H7 (cell line): ENCODE results near the gene MAVS. TPM values are rescaled to one million over a fixed set of nuclear protein-coding genes. Genes with fewer than 3 reads are reported as not detected.

Experiments used
- DNase-seq: peaks from one replicate; pipeline ENCODE4 v3.0.0; 2012
- H3K27me3 ChIP-seq: 2 replicates; pipeline ENCODE4 v1.6.0; 2011; ENCODE audit warnings: mild to moderate bottlenecking, low read length; ENCODE audit not compliant: control insufficient read depth, insufficient read depth
- H3K36me3 ChIP-seq: replicated peaks from 2 replicates; pipeline ENCODE4 v1.5.1; 2011; ENCODE audit warnings: low read length; ENCODE audit not compliant: control insufficient read depth, insufficient read depth
- H3K4me3 ChIP-seq: 2 replicates; pipeline ENCODE4 v1.5.1; 2011; ENCODE audit warnings: low read depth, mild to moderate bottlenecking, control low read depth, low read length, moderate library complexity; ENCODE audit not compliant: insufficient read depth
- total RNA-seq: library from RNA; depleted of rRNA; stranded (reverse); fragments of >200 nt; shearing (Covaris generic); gene quantifications from 2 replicates; pipeline ENCODE4 v1.2.3, GENCODE V29; 2014

Gene MAVS
- total RNA-seq, 1 experiment from 2014 or later = 10.6 TPM

GRCh38 chr20:3854462-3854871 is 7.8 kb downstream of the MAVS start:
- DNase-seq = no peak
- Histone ChIP-seq H3K36me3 (peaks cover 9% of the 10 kb centered on the region), H3K4me3 (no peak overlapping the region), H3K27me3 (no peaks in the 10 kb centered on the region)

- no peaks in the 10 kb centered on the region for H3K27me3 ChIP-seq
- H3K4me3 ChIP-seq = no peak overlapping the region
- H3K36me3 ChIP-seq = peaks cover 19% of the 10 kb centered on the region
- DNase-seq = peak; percentile 13
Observed at GRCh38 chr20:3857405-3857804, 10.8 kb downstream of the MAVS start.

- H3K36me3 ChIP-seq = peaks cover 31% of the 10 kb centered on the region
- no peaks in the 10 kb centered on the region for H3K27me3 ChIP-seq
- H3K4me3 ChIP-seq = no peak overlapping the region
- DNase-seq = no peak
Observed at GRCh38 chr20:3858689-3859088, 12.1 kb downstream of the MAVS start.

- DNase-seq = no peak
- Histone ChIP-seq H3K27me3 (no peaks in the 10 kb centered on the region), H3K4me3 (no peak overlapping the region), H3K36me3 (peaks cover 41% of the 10 kb centered on the region)
Observed at GRCh38 chr20:3861191-3861590, 14.6 kb downstream of the MAVS start.

- no peaks in the 10 kb centered on the region for H3K27me3 ChIP-seq
- no peak for DNase-seq
- H3K36me3 ChIP-seq = peaks cover 41% of the 10 kb centered on the region
- no peak overlapping the region for H3K4me3 ChIP-seq
Observed at GRCh38 chr20:3862333-3862732, 15.7 kb downstream of the MAVS start.

GRCh38 chr20:3863317-3863716 is 16.7 kb downstream of the MAVS start:
- Histone ChIP-seq H3K36me3 (peaks cover 37% of the 10 kb centered on the region), H3K4me3 (no peak overlapping the region), H3K27me3 (no peaks in the 10 kb centered on the region)
- no peak for DNase-seq

GRCh38 chr20:3864518-3864917 is 17.9 kb downstream of the MAVS start:
- peak; percentile 17 for DNase-seq
- Histone ChIP-seq H3K4me3 (no peak overlapping the region), H3K36me3 (peaks cover 37% of the 10 kb centered on the region), H3K27me3 (no peaks in the 10 kb centered on the region)

GRCh38 chr20:3865152-3865886 is 18.7 kb downstream of the MAVS start:
- Histone ChIP-seq H3K36me3 (peaks cover 37% of the 10 kb centered on the region), H3K27me3 (no peaks in the 10 kb centered on the region), H3K4me3 (no peak overlapping the region)
- peak; percentile 21 for DNase-seq

GRCh38 chr20:3865887-3866407 is 19.3 kb downstream of the MAVS start:
- H3K4me3 ChIP-seq = no peak overlapping the region
- H3K27me3 ChIP-seq = no peaks in the 10 kb centered on the region
- peaks cover 37% of the 10 kb centered on the region for H3K36me3 ChIP-seq
- DNase-seq = peak; percentile 33

GRCh38 chr20:3866464-3866863 is 19.8 kb downstream of the MAVS start:
- DNase-seq = peak; percentile 27

GRCh38 chr20:3867802-3868201 is 21.2 kb downstream of the MAVS start:
- H3K27me3 ChIP-seq = no peaks in the 10 kb centered on the region
- no peak for DNase-seq
- peaks cover 23% of the 10 kb centered on the region for H3K36me3 ChIP-seq
- no peak overlapping the region for H3K4me3 ChIP-seq

More at GRCh38 chr20:3866464-3866863, 19.8 kb downstream of the MAVS start:
- Histone ChIP-seq H3K27me3 (no peaks in the 10 kb centered on the region), H3K36me3 (peaks cover 35% of the 10 kb centered on the region), H3K4me3 (no peak overlapping the region)

- Histone ChIP-seq H3K27me3 (no peaks in the 10 kb centered on the region), H3K36me3 (peaks cover 4% of the 10 kb centered on the region), H3K4me3 (no peak overlapping the region)
- DNase-seq = no peak
Observed at GRCh38 chr20:3869839-3870634, 23.4 kb downstream of the MAVS start.

GRCh38 chr20:3871550-3872265 is 25.1 kb downstream of the MAVS start:
- Histone ChIP-seq H3K4me3 (no peak overlapping the region), H3K36me3 (peaks cover 3% of the 10 kb centered on the region), H3K27me3 (no peaks in the 10 kb centered on the region)
- DNase-seq = no peak

- H3K4me3 ChIP-seq = no peak overlapping the region
- H3K27me3 ChIP-seq = no peaks in the 10 kb centered on the region
- no peak for DNase-seq
- H3K36me3 ChIP-seq = peaks cover 2% of the 10 kb centered on the region
Observed at GRCh38 chr20:3873507-3873906, 26.9 kb downstream of the MAVS start.
